ENCODE data around the gene FBXW7.

The FBXW7 gene

GRCh38 chr4:152321398-152321797 lies 214.5 kb downstream of the FBXW7 start:
- Histone ChIP-seq H3K9ac (ENCODE audit: low read length) (no peak overlapping the region), H3K4me1 (ENCODE audit: control insufficient read depth, low read depth, low read length) (no peaks in the 10 kb centered on the region), H3K9me3 (ENCODE audit: control insufficient read depth, low read depth, low read length) (no peaks in the 10 kb centered on the region), H3K36me3 (ENCODE audit: control insufficient read depth, low read depth, low read length) (peaks cover 10% of the 10 kb centered on the region), H3K27ac (ENCODE audit: low read length) (no peak overlapping the region), H3K4me3 (ENCODE audit: low read length) (no peak overlapping the region), H3K27me3 (ENCODE audit: control insufficient read depth, insufficient read depth, low read length) (no peaks in the 10 kb centered on the region)

- Histone ChIP-seq H3K4me3 (ENCODE audit: low read length) (no peak overlapping the region), H3K27me3 (ENCODE audit: control insufficient read depth, insufficient read depth, low read length) (no peaks in the 10 kb centered on the region), H3K36me3 (ENCODE audit: control insufficient read depth, low read depth, low read length) (no peaks in the 10 kb centered on the region), H3K9ac (ENCODE audit: low read length) (no peak overlapping the region), H3K9me3 (ENCODE audit: control insufficient read depth, low read depth, low read length) (no peaks in the 10 kb centered on the region), H3K4me1 (ENCODE audit: control insufficient read depth, low read depth, low read length) (no peaks in the 10 kb centered on the region), H3K27ac (ENCODE audit: low read length) (no peak overlapping the region)
These were observed 218.9 kb downstream of the FBXW7 start for GRCh38 chr4:152316969-152317368.

- H3K27ac ChIP-seq (ENCODE audit: low read length), result no peak overlapping the region
- H3K27me3 ChIP-seq (ENCODE audit: control insufficient read depth, insufficient read depth, low read length), result no peaks in the 10 kb centered on the region
These were observed 225.6 kb downstream of the FBXW7 start for GRCh38 chr4:152310257-152310656.

GRCh38 chr4:152309418-152309817 lies 226.5 kb downstream of the FBXW7 start:
- Histone ChIP-seq H3K27ac (ENCODE audit: low read length) (no peak overlapping the region), H3K36me3 (ENCODE audit: control insufficient read depth, low read depth, low read length) (no peaks in the 10 kb centered on the region), H3K27me3 (ENCODE audit: control insufficient read depth, insufficient read depth, low read length) (no peaks in the 10 kb centered on the region), H3K9me3 (ENCODE audit: control insufficient read depth, low read depth, low read length) (no peaks in the 10 kb centered on the region), H3K9ac (ENCODE audit: low read length) (no peak overlapping the region), H3K4me1 (ENCODE audit: control insufficient read depth, low read depth, low read length) (peaks cover 3% of the 10 kb centered on the region), H3K4me3 (ENCODE audit: low read length) (no peak overlapping the region)

More at GRCh38 chr4:152310257-152310656, 225.6 kb downstream of the FBXW7 start:
- no peaks in the 10 kb centered on the region for H3K9me3 ChIP-seq (ENCODE audit: control insufficient read depth, low read depth, low read length)
- H3K4me1 ChIP-seq (ENCODE audit: control insufficient read depth, low read depth, low read length), result peaks cover 3% of the 10 kb centered on the region
- no peak overlapping the region for H3K9ac ChIP-seq (ENCODE audit: low read length)
- H3K4me3 ChIP-seq (ENCODE audit: low read length), result no peak overlapping the region
- H3K36me3 ChIP-seq (ENCODE audit: control insufficient read depth, low read depth, low read length), result no peaks in the 10 kb centered on the region

GRCh38 chr4:152308951-152309350 lies 226.9 kb downstream of the FBXW7 start:
- no peak overlapping the region for H3K27ac ChIP-seq (ENCODE audit: low read length)
- H3K9me3 ChIP-seq (ENCODE audit: control insufficient read depth, low read depth, low read length), result no peaks in the 10 kb centered on the region
- no peaks in the 10 kb centered on the region for H3K36me3 ChIP-seq (ENCODE audit: control insufficient read depth, low read depth, low read length)
- H3K27me3 ChIP-seq (ENCODE audit: control insufficient read depth, insufficient read depth, low read length), result no peaks in the 10 kb centered on the region
- H3K9ac ChIP-seq (ENCODE audit: low read length), result no peak overlapping the region
- H3K4me3 ChIP-seq (ENCODE audit: low read length), result no peak overlapping the region
- H3K4me1 ChIP-seq (ENCODE audit: control insufficient read depth, low read depth, low read length), result peaks cover 3% of the 10 kb centered on the region

GRCh38 chr4:152307669-152308068 lies 228.2 kb downstream of the FBXW7 start:
- peaks cover 3% of the 10 kb centered on the region for H3K4me1 ChIP-seq (ENCODE audit: control insufficient read depth, low read depth, low read length)
- no peaks in the 10 kb centered on the region for H3K27me3 ChIP-seq (ENCODE audit: control insufficient read depth, insufficient read depth, low read length)
- no peak overlapping the region for H3K27ac ChIP-seq (ENCODE audit: low read length)
- no peak overlapping the region for H3K9ac ChIP-seq (ENCODE audit: low read length)
- no peaks in the 10 kb centered on the region for H3K36me3 ChIP-seq (ENCODE audit: control insufficient read depth, low read depth, low read length)
- H3K4me3 ChIP-seq (ENCODE audit: low read length), result no peak overlapping the region
- H3K9me3 ChIP-seq (ENCODE audit: control insufficient read depth, low read depth, low read length), result no peaks in the 10 kb centered on the region

- Histone ChIP-seq H3K27me3 (ENCODE audit: control insufficient read depth, insufficient read depth, low read length) (no peaks in the 10 kb centered on the region), H3K9ac (ENCODE audit: low read length) (no peak overlapping the region), H3K36me3 (ENCODE audit: control insufficient read depth, low read depth, low read length) (no peaks in the 10 kb centered on the region), H3K9me3 (ENCODE audit: control insufficient read depth, low read depth, low read length) (no peaks in the 10 kb centered on the region), H3K27ac (ENCODE audit: low read length) (no peak overlapping the region), H3K4me1 (ENCODE audit: control insufficient read depth, low read depth, low read length) (peaks cover 3% of the 10 kb centered on the region), H3K4me3 (ENCODE audit: low read length) (no peak overlapping the region)
These were observed 229.4 kb downstream of the FBXW7 start for GRCh38 chr4:152306541-152306940.

- H3K9ac ChIP-seq (ENCODE audit: low read length), result no peak overlapping the region
- H3K27me3 ChIP-seq (ENCODE audit: control insufficient read depth, insufficient read depth, low read length), result no peaks in the 10 kb centered on the region
- no peaks in the 10 kb centered on the region for H3K4me1 ChIP-seq (ENCODE audit: control insufficient read depth, low read depth, low read length)
- H3K9me3 ChIP-seq (ENCODE audit: control insufficient read depth, low read depth, low read length), result no peaks in the 10 kb centered on the region
- H3K36me3 ChIP-seq (ENCODE audit: control insufficient read depth, low read depth, low read length), result no peaks in the 10 kb centered on the region
- H3K4me3 ChIP-seq (ENCODE audit: low read length), result no peak overlapping the region
- H3K27ac ChIP-seq (ENCODE audit: low read length), result no peak overlapping the region
These were observed 231.7 kb downstream of the FBXW7 start for GRCh38 chr4:152304220-152304619.

GRCh38 chr4:152301381-152301780 lies 234.5 kb downstream of the FBXW7 start:
- Histone ChIP-seq H3K9ac (ENCODE audit: low read length) (no peak overlapping the region), H3K36me3 (ENCODE audit: control insufficient read depth, low read depth, low read length) (no peaks in the 10 kb centered on the region), H3K4me3 (ENCODE audit: low read length) (no peak overlapping the region), H3K27ac (ENCODE audit: low read length) (no peak overlapping the region), H3K4me1 (ENCODE audit: control insufficient read depth, low read depth, low read length) (no peaks in the 10 kb centered on the region), H3K27me3 (ENCODE audit: control insufficient read depth, insufficient read depth, low read length) (no peaks in the 10 kb centered on the region), H3K9me3 (ENCODE audit: control insufficient read depth, low read depth, low read length) (no peaks in the 10 kb centered on the region)

GRCh38 chr4:152299553-152299952 lies 236.3 kb downstream of the FBXW7 start:
- H3K4me1 ChIP-seq (ENCODE audit: control insufficient read depth, low read depth, low read length), result no peaks in the 10 kb centered on the region
- no peaks in the 10 kb centered on the region for H3K27me3 ChIP-seq (ENCODE audit: control insufficient read depth, insufficient read depth, low read length)
- no peak overlapping the region for H3K27ac ChIP-seq (ENCODE audit: low read length)
- no peak overlapping the region for H3K4me3 ChIP-seq (ENCODE audit: low read length)
- H3K9ac ChIP-seq (ENCODE audit: low read length), result no peak overlapping the region
- H3K36me3 ChIP-seq (ENCODE audit: control insufficient read depth, low read depth, low read length), result no peaks in the 10 kb centered on the region
- no peaks in the 10 kb centered on the region for H3K9me3 ChIP-seq (ENCODE audit: control insufficient read depth, low read depth, low read length)

GRCh38 chr4:152296386-152296785 lies 239.5 kb downstream of the FBXW7 start:
- Histone ChIP-seq H3K27ac (ENCODE audit: low read length) (no peak overlapping the region), H3K9me3 (ENCODE audit: control insufficient read depth, low read depth, low read length) (no peaks in the 10 kb centered on the region), H3K4me1 (ENCODE audit: control insufficient read depth, low read depth, low read length) (peaks cover 12% of the 10 kb centered on the region), H3K36me3 (ENCODE audit: control insufficient read depth, low read depth, low read length) (no peaks in the 10 kb centered on the region), H3K27me3 (ENCODE audit: control insufficient read depth, insufficient read depth, low read length) (no peaks in the 10 kb centered on the region), H3K4me3 (ENCODE audit: low read length) (no peak overlapping the region), H3K9ac (ENCODE audit: low read length) (no peak overlapping the region)

GRCh38 chr4:152294765-152295164 lies 241.1 kb downstream of the FBXW7 start:
- Histone ChIP-seq H3K36me3 (ENCODE audit: control insufficient read depth, low read depth, low read length) (no peaks in the 10 kb centered on the region), H3K9ac (ENCODE audit: low read length) (no peak overlapping the region), H3K27ac (ENCODE audit: low read length) (no peak overlapping the region), H3K4me3 (ENCODE audit: low read length) (no peak overlapping the region), H3K9me3 (ENCODE audit: control insufficient read depth, low read depth, low read length) (no peaks in the 10 kb centered on the region), H3K4me1 (ENCODE audit: control insufficient read depth, low read depth, low read length) (peaks cover 12% of the 10 kb centered on the region), H3K27me3 (ENCODE audit: control insufficient read depth, insufficient read depth, low read length) (no peaks in the 10 kb centered on the region)
